Measurements from ENCODE around the gene DAD1. TPM values are rescaled to one million over a fixed set of nuclear protein-coding genes. Genes with fewer than 3 reads are reported as not detected.

DAD1 gene
- total RNA-seq, 1 experiment from 2014 or later = 162 TPM

DNA sequence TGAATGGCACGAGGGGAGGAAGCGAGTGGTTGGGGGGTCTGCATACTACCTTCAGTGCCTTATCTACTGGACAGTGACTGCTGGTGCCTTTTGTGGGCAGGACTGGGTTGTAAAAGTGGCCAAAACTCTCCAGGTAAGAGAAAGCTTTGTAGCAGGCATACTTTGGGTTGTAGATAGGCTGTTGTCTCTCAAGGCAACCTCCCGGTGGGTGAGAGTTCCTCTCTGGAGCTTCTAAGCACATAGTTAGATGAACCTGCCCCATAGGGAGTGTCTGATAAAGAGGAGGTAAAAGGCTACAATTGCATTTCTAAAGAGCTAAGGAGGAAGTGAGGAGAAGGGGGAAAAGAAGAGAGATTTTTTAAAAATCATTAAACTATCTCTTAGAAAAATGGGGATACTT is 4.2 kb upstream of the DAD1 start:
- no TSS peak for BruUV-seq (replicated peaks)
- H3K79me2 ChIP-seq (ENCODE audit: insufficient read depth, low read length) = peaks cover 8% of the 10 kb centered on the region
- no peaks in the 10 kb centered on the region for H4K20me1 ChIP-seq (ENCODE audit: insufficient read depth)
- POLR2A ChIA-PET = interaction anchor here (1.2 kb wide), 1 partner anchor 60 kb away, joined by 3 read pairs; no protein-coding TSS in a partner anchor
- no peak overlapping the region for H2AFZ ChIP-seq (ENCODE audit: low read depth, low read length, poor library complexity, severe bottlenecking)
- ATAC-seq (no peak), DNase-seq (ENCODE audit: low read depth, low spot score) (no peak)
- H3K9me2 ChIP-seq (ENCODE audit: insufficient read depth) = no peaks in the 10 kb centered on the region
- no peak overlapping the region for H3K4me3 ChIP-seq (replicated peaks in 1 of 2; ENCODE audit: low read depth in 1 of 2, low read length in 2 of 2)
- no peak overlapping the region for H3K4me2 ChIP-seq (ENCODE audit: low read length)
- peaks cover 8 to 21% of the 10 kb centered on the region in 2 experiments for H3K4me1 ChIP-seq (ENCODE audit: control insufficient read depth in 1 of 2, insufficient read depth in 2 of 2, low read length in 2 of 2)
- CTCF ChIA-PET = interaction anchor here (1.4 kb wide), 1 partner anchor 34 kb away, joined by 3 read pairs; no protein-coding TSS in a partner anchor
- TF ChIP-seq YY1 (IDR thresholded peaks at IDR 0.05; ENCODE audit: extremely low read depth, insufficient replicate concordance, low read depth, low read length) (no peak), JUND (IDR thresholded peaks at IDR 0.05) (no peak), POLR2A (IDR thresholded peaks at IDR 0.05; ENCODE audit: borderline replicate concordance, extremely low read depth, insufficient read depth, insufficient read length) (no peak), EZH2 (IDR thresholded peaks at IDR 0.05) (no peak), TCF7L2 (IDR thresholded peaks at IDR 0.05; ENCODE audit: borderline replicate concordance, extremely low read depth, insufficient read depth, insufficient read length) (no peak), ELF1 (IDR thresholded peaks at IDR 0.05; ENCODE audit: borderline replicate concordance, low read depth) (no peak), RAD21 (IDR thresholded peaks at IDR 0.05; ENCODE audit: low read depth) (no peak), POLR2AphosphoS5 (IDR thresholded peaks at IDR 0.05; ENCODE audit: low read depth, low read length) (no peak)
- TF ChIP-seq, protein P1, sequence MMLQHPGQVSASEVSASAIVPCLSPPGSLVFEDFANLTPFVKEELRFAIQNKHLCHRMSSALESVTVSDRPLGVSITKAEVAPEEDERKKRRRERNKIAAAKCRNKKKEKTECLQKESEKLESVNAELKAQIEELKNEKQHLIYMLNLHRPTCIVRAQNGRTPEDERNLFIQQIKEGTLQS (IDR thresholded peaks at IDR 0.05) = no peak
- TF ChIP-seq, protein P2, sequence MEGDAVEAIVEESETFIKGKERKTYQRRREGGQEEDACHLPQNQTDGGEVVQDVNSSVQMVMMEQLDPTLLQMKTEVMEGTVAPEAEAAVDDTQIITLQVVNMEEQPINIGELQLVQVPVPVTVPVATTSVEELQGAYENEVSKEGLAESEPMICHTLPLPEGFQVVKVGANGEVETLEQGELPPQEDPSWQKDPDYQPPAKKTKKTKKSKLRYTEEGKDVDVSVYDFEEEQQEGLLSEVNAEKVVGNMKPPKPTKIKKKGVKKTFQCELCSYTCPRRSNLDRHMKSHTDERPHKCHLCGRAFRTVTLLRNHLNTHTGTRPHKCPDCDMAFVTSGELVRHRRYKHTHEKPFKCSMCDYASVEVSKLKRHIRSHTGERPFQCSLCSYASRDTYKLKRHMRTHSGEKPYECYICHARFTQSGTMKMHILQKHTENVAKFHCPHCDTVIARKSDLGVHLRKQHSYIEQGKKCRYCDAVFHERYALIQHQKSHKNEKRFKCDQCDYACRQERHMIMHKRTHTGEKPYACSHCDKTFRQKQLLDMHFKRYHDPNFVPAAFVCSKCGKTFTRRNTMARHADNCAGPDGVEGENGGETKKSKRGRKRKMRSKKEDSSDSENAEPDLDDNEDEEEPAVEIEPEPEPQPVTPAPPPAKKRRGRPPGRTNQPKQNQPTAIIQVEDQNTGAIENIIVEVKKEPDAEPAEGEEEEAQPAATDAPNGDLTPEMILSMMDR (IDR thresholded peaks at IDR 0.05 in 2 of 3, conservative IDR thresholded peaks at IDR 0.05 in 1 of 3; ENCODE audit: borderline replicate concordance in 1 of 3, insufficient read depth in 1 of 3, low read depth in 2 of 3, low read length in 2 of 3) = no peak
- H3K9ac ChIP-seq (ENCODE audit: low read length) = no peak overlapping the region
- RAD21 ChIA-PET (ENCODE audit: low non-redundant PET in 1 of 2, low total read pairs in 2 of 2, uncharacterized antibody in 2 of 2, unreplicated experiment in 2 of 2) = no interaction called here
- intact Hi-C loops (cut with micrococcal nuclease) = no loop called here
- peaks cover 10% of the 10 kb centered on the region; the same call in 1 of the 2 replicates for H3K27me3 ChIP-seq (ENCODE audit: insufficient read depth, low read length)
- H3K27ac ChIP-seq (ENCODE audit: low read depth, low read length) = no peak overlapping the region
- no peaks in the 10 kb centered on the region for H3K36me3 ChIP-seq (ENCODE audit: control insufficient read depth in 1 of 2, insufficient read depth in 2 of 2, low read length in 2 of 2)
- H3K9me3 ChIP-seq (ENCODE audit: control insufficient read depth in 1 of 2, insufficient read depth in 1 of 2, low read depth in 1 of 2, low read length in 2 of 2) = no peaks in the 10 kb centered on the region
